GM21786 (cell line): Measurements from ENCODE around the gene RND2.

Experiments
- ATAC-seq: cut with Tn5 transposase; IDR thresholded peaks from one replicate; pipeline ENCODE4 v1.9.1; 2021; ENCODE audit not compliant: unreplicated experiment

RND2 gene

GRCh38 chr17:43069368-43069898, 44.4 kb downstream of the RND2 start:
- no peak for ATAC-seq

GRCh38 chr17:43070257-43070656, 45.2 kb downstream of the RND2 start:
- ATAC-seq, result no peak

GRCh38 chr17:43070872-43071271, 45.8 kb downstream of the RND2 start:
- no peak for ATAC-seq

GRCh38 chr17:43074869-43075268, 49.8 kb downstream of the RND2 start:
- ATAC-seq, result no peak

GRCh38 chr17:43079641-43080302, 54.7 kb downstream of the RND2 start:
- no peak for ATAC-seq
